Measurements from ENCODE around the gene C16orf92.

The C16orf92 gene

GRCh38 chr16:29984764-29985147 lies 38.2 kb upstream of the C16orf92 start:
- no peak overlapping the region for H3K4me3 ChIP-seq (ENCODE audit: low read depth, low read length)
- TF ChIP-seq, protein P1, sequence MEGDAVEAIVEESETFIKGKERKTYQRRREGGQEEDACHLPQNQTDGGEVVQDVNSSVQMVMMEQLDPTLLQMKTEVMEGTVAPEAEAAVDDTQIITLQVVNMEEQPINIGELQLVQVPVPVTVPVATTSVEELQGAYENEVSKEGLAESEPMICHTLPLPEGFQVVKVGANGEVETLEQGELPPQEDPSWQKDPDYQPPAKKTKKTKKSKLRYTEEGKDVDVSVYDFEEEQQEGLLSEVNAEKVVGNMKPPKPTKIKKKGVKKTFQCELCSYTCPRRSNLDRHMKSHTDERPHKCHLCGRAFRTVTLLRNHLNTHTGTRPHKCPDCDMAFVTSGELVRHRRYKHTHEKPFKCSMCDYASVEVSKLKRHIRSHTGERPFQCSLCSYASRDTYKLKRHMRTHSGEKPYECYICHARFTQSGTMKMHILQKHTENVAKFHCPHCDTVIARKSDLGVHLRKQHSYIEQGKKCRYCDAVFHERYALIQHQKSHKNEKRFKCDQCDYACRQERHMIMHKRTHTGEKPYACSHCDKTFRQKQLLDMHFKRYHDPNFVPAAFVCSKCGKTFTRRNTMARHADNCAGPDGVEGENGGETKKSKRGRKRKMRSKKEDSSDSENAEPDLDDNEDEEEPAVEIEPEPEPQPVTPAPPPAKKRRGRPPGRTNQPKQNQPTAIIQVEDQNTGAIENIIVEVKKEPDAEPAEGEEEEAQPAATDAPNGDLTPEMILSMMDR (IDR thresholded peaks at IDR 0.05; ENCODE audit: borderline replicate concordance, insufficient read depth, low read depth, low read length) = no peak

GRCh38 chr16:29985271-29985811 lies 37.7 kb upstream of the C16orf92 start:
- TF ChIP-seq, protein P1 (IDR thresholded peaks at IDR 0.05; ENCODE audit: borderline replicate concordance, insufficient read depth, low read depth, low read length) = no peak
- no peak overlapping the region for H3K4me3 ChIP-seq (ENCODE audit: low read depth, low read length)

GRCh38 chr16:29986231-29986630 lies 36.8 kb upstream of the C16orf92 start:
- TF ChIP-seq, protein P1 (IDR thresholded peaks at IDR 0.05; ENCODE audit: borderline replicate concordance, insufficient read depth, low read depth, low read length) = no peak
- H3K4me3 ChIP-seq (ENCODE audit: low read depth, low read length) = no peak overlapping the region

GRCh38 chr16:29986931-29987330 lies 36.1 kb upstream of the C16orf92 start:
- no peak overlapping the region for H3K4me3 ChIP-seq (ENCODE audit: low read depth, low read length)
- TF ChIP-seq, protein P1 (IDR thresholded peaks at IDR 0.05; ENCODE audit: borderline replicate concordance, insufficient read depth, low read depth, low read length) = no peak

- no peak overlapping the region for H3K4me3 ChIP-seq (ENCODE audit: low read depth, low read length)
- TF ChIP-seq, protein P1 (IDR thresholded peaks at IDR 0.05; ENCODE audit: borderline replicate concordance, insufficient read depth, low read depth, low read length) = no peak
These were observed 35.5 kb upstream of the C16orf92 start for GRCh38 chr16:29987371-29988085.

DNA sequence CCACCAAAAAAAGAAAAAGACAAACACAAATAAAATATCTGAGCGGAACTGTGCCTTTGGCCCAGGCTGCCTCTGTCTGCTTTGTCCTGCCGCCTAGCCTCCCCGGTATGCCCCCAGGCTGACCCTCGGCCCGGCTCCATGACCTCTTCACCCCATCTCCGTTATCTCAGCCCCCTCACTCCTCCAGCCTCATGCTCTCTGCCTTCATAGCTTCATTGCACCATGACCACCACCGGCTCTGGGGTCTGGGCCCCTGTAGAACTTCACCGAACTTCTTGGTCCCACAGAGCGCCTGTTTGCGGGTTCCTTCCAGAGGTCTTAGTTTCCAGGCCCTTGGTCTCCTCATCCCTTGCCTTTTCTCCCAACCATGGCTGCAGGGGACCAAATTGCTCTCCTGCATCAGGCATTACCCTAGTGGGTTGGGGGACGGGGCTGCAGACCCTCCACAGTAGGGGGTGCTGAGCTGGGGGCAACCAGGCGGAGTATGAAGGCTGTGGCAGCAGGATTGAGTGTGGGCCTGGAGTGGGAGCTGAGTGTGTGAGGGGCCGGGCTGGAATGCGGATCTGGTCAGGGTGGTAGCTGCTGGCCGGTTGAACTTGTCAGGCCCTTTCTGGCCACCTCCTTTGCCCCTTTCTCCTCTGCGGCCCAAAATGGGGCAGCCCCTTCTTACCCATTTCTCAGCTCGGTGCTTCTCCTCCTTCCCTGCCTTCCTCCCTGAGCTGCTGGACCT lies 34.5 kb upstream of the C16orf92 start:
- TF ChIP-seq, protein P1 (IDR thresholded peaks at IDR 0.05; ENCODE audit: borderline replicate concordance, insufficient read depth, low read depth, low read length) = no peak
- no peak overlapping the region for H3K4me3 ChIP-seq (ENCODE audit: low read depth, low read length)
